ENCODE data around the gene GRK4. TPM values are rescaled to one million over a fixed set of nuclear protein-coding genes. Genes with fewer than 3 reads are reported as not detected.

GRK4 gene
- total RNA-seq, 3 donors from 2014 or later (not counting 1 experiment from before 2014, with no cell fraction given) = 2.0 to 6.4 (median 5.1) TPM

DNA sequence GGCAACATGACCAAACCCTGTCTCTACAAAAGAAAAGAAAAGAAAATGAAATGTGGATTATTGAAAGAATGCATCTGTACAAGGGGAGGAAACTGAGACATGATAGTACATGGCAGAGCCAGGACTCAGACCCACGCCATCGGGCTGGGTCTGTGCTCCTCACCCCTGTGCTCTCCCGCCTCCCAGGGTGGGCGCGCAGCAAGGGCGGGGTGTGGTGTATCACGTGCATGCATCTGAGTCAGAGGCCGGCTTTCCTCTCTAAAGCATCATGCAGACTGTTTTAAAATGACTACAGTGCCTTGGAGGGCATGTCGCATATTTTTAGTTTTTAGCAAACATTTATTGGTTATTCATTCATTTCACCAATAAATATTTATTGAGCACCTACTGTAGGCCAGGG is 63.2 kb downstream of the GRK4 start:
- no peak overlapping the region for H3K4me3 ChIP-seq (ENCODE audit: low read length)
- H3K4me1 Mint-ChIP-seq = peaks cover 0 to 8% of the 10 kb centered on the region in 2 donors
- peaks cover 5% of the 10 kb centered on the region for H3K36me3 Mint-ChIP-seq
- no peak overlapping the region for H3K4me3 Mint-ChIP-seq
- H3K27me3 Mint-ChIP-seq (ENCODE audit: low read depth in 2 of 2) = peaks cover 9 to 10% of the 10 kb centered on the region in 2 donors
- no peaks in the 10 kb centered on the region for H3K27me3 ChIP-seq (ENCODE audit: control insufficient read depth, insufficient read depth, low read length)
- no peaks in the 10 kb centered on the region for H3K9me3 ChIP-seq (ENCODE audit: control insufficient read depth, insufficient read depth, low read length)
- H3K36me3 ChIP-seq (ENCODE audit: control insufficient read depth, insufficient read depth, low read length) = no peaks in the 10 kb centered on the region
- WGBS (ENCODE audit: insufficient coverage) = 90% methylated on average over 8 of the region's 9 CpGs
- ATAC-seq (no peak), DNase-seq (no peak)
- H3K9me3 Mint-ChIP-seq = no peaks in the 10 kb centered on the region
- H3K27ac ChIP-seq (ENCODE audit: low read length) = no peak overlapping the region
- H3K27ac Mint-ChIP-seq = no peak overlapping the region
- TF ChIP-seq, protein P1, sequence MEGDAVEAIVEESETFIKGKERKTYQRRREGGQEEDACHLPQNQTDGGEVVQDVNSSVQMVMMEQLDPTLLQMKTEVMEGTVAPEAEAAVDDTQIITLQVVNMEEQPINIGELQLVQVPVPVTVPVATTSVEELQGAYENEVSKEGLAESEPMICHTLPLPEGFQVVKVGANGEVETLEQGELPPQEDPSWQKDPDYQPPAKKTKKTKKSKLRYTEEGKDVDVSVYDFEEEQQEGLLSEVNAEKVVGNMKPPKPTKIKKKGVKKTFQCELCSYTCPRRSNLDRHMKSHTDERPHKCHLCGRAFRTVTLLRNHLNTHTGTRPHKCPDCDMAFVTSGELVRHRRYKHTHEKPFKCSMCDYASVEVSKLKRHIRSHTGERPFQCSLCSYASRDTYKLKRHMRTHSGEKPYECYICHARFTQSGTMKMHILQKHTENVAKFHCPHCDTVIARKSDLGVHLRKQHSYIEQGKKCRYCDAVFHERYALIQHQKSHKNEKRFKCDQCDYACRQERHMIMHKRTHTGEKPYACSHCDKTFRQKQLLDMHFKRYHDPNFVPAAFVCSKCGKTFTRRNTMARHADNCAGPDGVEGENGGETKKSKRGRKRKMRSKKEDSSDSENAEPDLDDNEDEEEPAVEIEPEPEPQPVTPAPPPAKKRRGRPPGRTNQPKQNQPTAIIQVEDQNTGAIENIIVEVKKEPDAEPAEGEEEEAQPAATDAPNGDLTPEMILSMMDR (IDR thresholded peaks at IDR 0.05) = no peak
- intact Hi-C loops (cut with micrococcal nuclease) = no loop called here
- no peaks in the 10 kb centered on the region for H3K4me1 ChIP-seq (ENCODE audit: control insufficient read depth, insufficient read depth, low read length)

DNA sequence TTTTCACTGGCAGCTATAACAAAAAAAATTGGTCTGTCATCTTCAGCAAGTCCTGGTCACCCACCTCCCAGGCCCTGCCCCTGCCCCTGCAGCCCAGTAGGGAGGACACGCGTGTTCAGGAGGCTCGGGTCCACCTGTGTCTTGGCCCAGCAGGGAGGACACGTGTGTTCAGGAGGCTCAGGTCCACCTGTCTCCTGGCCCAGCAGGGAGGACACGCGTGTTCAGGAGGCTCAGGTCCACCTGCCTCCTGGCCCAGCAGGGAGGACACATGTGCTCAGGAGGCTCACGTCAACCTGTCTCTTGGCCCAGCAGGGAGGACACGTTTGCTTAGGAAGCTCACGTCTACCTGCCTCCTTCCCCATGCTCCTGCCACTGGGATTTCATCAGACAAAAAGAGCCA is 66.1 kb downstream of the GRK4 start:
- 94% methylated on average over 9 of the region's 9 CpGs for WGBS (ENCODE audit: insufficient coverage)
- TF ChIP-seq, protein P1 (IDR thresholded peaks at IDR 0.05) = no peak
- Histone ChIP-seq H3K4me3 (ENCODE audit: low read length) (no peak overlapping the region), H3K36me3 (ENCODE audit: control insufficient read depth, insufficient read depth, low read length) (no peaks in the 10 kb centered on the region), H3K27me3 (ENCODE audit: control insufficient read depth, insufficient read depth, low read length) (no peaks in the 10 kb centered on the region), H3K27ac (ENCODE audit: low read length) (no peak overlapping the region), H3K9me3 (ENCODE audit: control insufficient read depth, insufficient read depth, low read length) (no peaks in the 10 kb centered on the region), H3K4me1 (ENCODE audit: control insufficient read depth, insufficient read depth, low read length) (no peaks in the 10 kb centered on the region)
- Mint-ChIP-seq H3K36me3 (no peaks in the 10 kb centered on the region), H3K27ac (no peak overlapping the region), H3K4me3 (no peak overlapping the region), H3K27me3 (ENCODE audit: low read depth in 2 of 2) (no peaks in the 10 kb centered on the region), H3K4me1 (peaks cover 0 to 8% of the 10 kb centered on the region in 2 donors), H3K9me3 (no peaks in the 10 kb centered on the region)
- ATAC-seq (no peak), DNase-seq (no peak)
- intact Hi-C loops (cut with micrococcal nuclease) = no loop called here

GRCh38 chr4:3030566-3031356 is 67.4 kb downstream of the GRK4 start:
- H3K4me1 ChIP-seq (ENCODE audit: control insufficient read depth, insufficient read depth, low read length) = no peaks in the 10 kb centered on the region
- peak overlapping the region in 1 of 2 donors; percentile 30 for H3K27ac Mint-ChIP-seq
- H3K27me3 ChIP-seq (ENCODE audit: control insufficient read depth, insufficient read depth, low read length) = no peaks in the 10 kb centered on the region
- DNase-seq = no peak
- no peak overlapping the region for H3K27ac ChIP-seq (ENCODE audit: low read length)
- no peaks in the 10 kb centered on the region for H3K27me3 Mint-ChIP-seq (ENCODE audit: low read depth in 2 of 2)
- no peaks in the 10 kb centered on the region for H3K9me3 ChIP-seq (ENCODE audit: control insufficient read depth, insufficient read depth, low read length)
- H3K9me3 Mint-ChIP-seq = no peaks in the 10 kb centered on the region
- intact Hi-C loops (cut with micrococcal nuclease) = no loop called here
- TF ChIP-seq, protein P1 (IDR thresholded peaks at IDR 0.05) = no peak
- no peak overlapping the region for H3K4me3 ChIP-seq (ENCODE audit: low read length)
- H3K4me1 Mint-ChIP-seq = peaks cover 0 to 8% of the 10 kb centered on the region in 2 donors
- no peak for ATAC-seq
- 86% methylated on average over 18 of the region's 18 CpGs for WGBS (ENCODE audit: insufficient coverage)
- no peak overlapping the region for H3K4me3 Mint-ChIP-seq
- no peaks in the 10 kb centered on the region for H3K36me3 Mint-ChIP-seq
- H3K36me3 ChIP-seq (ENCODE audit: control insufficient read depth, insufficient read depth, low read length) = no peaks in the 10 kb centered on the region
